Ramos (cell line): ENCODE measurements around the gene MLLT10.

Experiments
- in situ Hi-C: fragments of 300-500 bp; cut with MboI; formaldehyde crosslinking; loops from one replicate; pipeline ENCODE4 v1.14.3; 2022; ENCODE audit warnings: low sequenced_read_pairs; ENCODE audit not compliant: unreplicated experiment

MLLT10 gene

DNA sequence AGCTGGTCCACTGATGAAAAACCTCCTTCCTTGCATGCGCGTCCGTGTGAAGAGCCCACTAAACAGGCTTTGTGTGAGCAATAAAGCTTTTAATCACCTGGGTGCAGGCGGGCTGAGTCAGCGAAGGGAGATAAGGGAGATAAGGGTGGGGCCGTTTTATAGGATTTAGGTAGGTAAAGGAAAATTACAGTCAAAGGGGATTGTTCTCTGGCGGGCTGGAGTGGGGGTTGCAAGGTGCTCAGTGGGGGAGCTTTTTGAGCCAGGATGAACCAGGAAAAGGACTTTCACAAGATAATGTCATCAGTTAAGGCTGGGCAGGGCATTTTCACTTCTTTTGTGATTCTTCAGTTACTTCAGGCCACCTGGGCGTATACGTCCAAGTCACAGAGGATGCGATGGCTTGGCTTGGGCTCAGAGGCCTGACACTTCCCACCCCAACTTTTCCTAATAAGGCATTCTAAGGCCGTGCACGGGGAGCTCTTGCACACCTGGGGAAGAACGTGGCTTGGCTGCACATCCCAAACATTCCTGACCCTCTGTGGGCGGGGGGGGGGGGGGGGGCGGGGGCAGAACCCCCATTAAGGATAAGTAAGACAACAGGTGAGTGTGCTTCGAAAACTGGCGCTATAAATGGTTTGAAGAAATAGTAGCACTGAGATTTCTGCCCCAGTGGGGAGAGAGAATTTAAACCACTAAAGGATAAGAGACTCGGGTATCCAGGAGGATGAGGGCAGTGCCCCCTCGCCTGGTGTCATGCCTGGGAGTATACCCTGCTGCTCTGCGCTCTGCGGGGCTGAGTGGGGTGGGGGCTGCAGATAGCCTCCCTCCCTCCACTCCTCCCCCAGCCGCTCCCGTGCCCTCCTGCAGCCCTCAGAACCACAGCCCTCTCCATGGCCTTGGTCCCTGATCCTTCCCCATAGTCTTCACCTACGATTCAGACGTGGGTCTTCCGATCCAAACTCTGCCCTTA, 217.6 kb downstream of the MLLT10 start:
- in situ Hi-C loops: no loop called here

DNA sequence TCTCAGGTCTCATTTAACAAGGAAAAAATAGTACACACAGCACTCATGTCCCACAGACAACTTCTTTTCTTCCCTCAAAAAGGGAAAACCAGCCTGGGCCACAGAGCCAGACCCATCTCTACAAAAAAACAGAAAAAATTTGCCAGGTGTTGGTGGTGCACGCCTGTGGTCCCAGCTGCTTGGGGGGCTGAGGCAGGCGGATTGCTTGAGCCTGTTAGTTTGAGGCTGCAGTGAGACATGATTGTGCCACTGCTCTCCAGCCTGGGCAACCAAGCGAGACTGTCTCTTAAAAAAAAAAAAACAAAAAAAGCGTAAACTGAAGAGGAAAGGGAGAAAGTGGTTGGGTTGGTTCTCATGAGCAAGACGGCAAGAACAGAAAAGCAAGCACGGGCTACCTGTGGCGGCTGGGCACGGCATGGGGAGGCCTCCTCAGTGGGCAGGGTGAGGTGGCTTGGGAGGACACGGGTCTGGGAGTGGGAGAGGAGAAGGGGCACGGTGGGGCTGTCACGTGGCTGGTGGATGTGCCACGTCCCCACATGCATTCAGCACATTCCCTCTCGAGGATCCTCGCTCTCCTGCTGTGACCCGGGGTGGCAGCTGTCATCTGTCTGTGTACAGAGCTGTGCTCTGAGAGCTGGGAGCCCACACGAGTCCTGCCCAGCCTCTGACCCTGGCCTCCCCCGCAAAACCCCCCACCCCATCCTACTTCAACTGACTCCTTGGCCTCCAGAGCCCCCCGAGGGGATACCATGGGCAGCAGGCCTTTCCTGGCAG, 219.7 kb downstream of the MLLT10 start:
- in situ Hi-C loops: no loop called here

DNA sequence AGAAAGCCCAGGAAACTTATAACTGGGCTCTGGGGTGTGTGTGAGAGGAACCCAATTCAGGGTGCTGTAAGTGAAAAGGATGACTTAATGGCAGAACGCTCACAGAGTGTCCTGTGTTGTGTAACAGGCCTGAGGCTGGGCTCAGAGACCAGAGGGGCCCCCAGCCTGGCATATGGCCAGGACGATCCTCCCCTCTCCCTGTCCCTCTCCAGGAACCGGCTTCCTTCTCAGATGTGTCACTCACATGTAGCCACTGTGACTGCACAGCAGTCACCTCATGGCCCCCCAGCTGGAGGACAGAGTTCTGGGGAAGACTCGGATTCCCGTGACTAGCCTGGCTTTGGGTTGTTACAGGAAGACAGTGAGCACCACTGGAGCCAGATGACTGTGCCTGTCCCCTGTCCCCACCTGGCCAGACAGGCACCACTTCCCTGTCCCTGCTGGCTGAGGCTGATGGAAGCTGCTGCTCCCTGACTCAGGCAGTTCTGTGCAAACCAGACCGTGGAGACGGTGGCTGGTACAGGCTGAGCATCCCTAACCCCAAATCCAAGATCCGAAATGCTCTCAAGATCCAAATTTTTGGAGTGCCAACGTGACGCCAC, 220.5 kb downstream of the MLLT10 start:
- in situ Hi-C loops: no loop called here

DNA sequence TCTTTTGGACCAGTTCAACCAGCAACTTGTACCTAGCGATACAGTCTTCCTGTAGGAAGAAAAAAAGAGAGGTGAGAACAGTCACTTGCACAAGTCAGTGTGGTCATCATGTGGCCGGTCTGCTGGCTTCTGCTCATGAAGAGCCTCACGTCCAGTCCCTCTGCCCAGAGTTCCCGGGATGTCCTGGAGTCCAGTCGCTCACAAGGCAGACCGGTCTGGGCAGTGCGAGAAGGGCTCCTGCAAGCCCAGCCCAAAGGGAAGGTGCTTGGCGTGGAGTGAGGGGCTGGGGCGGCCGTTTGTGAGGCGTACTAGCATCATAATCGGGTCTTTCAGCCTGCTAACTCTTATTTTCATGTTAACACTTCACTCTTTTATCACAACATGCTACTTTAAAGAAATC, 222.7 kb downstream of the MLLT10 start:
- in situ Hi-C loops: no loop called here

DNA sequence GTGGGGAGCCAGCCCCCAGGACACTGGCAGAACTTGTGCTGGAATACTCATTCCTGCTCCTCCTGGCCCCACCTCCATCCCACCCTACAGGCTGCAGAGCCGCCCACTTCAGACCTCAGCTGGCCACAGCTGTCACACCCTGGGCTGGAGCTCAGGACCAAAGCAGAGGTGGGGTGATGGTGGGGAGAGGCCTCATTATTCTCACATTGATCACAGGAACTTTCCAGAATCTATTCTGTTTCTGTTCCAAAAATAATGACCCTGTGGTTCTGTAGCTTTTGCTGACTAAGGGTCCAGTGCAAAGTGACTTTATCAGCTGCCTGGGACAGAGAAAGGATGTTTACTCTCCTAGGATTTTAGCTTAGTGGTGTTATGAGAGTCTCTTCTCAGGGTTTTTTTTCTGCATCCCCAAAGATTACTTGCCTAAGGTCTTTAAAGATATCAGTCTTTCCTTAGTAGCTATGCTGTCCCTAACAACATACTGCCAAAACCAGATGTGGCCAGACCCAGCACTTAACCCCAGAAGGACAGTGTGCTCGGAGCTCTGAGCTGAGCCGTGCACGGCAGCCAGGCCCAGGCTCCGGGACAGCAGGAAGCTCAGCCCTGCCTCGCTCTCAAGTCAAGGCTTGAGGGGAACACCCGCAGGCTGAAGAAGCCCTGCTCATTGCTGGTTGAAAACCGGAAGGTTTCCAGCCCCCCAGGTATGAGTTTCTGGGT, 223.3 kb downstream of the MLLT10 start:
- in situ Hi-C loops: no loop called here

DNA sequence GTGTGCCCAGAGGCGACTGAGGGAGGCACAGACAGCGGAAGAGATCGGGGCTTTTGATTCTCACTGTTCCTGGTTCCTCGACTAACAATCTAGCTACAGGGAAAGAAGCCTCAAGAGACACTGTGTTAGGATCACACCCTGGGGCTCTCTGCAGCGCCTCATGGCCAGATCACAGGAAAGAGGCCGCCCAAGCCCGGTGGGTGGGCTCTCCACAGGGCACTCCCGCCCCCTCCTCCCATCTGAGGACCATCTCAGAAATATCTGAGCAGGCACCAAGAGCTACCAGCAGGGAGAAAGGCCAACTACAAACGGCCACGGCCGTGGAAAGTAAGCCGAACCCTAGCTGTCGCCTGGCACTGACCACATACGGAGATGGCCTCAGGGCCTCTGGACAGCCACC, 224.2 kb downstream of the MLLT10 start:
- in situ Hi-C loops: no loop called here

DNA sequence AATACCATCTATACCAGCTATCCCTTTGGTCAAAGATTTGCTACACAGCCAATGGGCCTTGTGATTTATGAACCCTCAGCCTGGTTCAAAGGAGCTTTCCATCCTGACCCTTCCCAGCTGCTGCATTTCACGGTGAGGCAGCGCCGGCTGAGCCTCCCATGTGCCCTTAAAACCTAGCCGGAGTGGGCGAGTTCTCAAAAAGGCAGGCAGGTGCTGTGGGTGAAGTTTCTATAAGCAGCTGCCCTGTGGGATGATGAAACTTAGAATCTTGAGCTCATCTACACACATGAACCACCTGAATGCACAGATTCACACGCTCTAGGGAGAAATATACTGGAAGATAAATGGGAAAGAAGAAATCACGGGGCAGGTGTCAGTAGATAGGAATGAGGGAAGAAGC, 224.7 kb downstream of the MLLT10 start:
- in situ Hi-C loops: no loop called here

DNA sequence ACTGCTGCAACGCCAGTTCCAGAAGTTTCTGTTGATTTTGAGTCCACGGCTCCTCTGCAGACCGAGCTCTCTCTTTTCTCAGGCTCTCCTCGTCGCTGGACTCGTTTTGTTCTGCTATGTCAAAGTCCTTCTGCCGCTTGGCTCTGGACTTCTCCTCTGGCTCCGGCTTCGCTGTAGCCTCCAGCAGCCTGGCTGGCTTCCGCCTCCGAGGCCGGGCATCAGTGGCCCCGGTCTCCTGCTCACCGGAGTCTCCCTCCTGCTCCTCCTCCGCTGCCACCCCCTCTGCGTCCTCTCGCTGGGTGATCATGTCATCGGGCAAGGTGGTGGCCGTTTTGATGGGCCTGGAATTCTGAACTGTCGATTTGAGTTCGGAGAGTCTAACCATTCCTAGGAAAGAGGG, 225.2 kb downstream of the MLLT10 start:
- in situ Hi-C loops: no loop called here

DNA sequence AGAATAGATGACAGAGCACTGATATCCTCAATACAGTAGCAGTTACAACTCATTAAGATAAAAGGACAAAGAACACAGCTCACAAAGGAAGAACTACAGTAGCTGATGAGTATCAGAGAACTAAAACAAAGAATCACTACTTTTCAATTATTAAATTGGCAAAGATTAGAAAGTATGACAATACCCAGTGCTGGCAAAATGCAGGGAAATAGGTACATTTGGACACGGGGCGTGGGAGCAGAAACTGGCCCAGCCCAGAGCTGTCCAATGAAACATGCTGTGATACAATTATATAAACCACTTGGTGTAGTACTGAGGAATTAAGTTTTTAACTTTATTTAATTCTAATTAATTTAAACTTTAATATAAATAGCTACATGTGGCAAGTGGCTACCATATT, 226.3 kb downstream of the MLLT10 start:
- in situ Hi-C loops: no loop called here

DNA sequence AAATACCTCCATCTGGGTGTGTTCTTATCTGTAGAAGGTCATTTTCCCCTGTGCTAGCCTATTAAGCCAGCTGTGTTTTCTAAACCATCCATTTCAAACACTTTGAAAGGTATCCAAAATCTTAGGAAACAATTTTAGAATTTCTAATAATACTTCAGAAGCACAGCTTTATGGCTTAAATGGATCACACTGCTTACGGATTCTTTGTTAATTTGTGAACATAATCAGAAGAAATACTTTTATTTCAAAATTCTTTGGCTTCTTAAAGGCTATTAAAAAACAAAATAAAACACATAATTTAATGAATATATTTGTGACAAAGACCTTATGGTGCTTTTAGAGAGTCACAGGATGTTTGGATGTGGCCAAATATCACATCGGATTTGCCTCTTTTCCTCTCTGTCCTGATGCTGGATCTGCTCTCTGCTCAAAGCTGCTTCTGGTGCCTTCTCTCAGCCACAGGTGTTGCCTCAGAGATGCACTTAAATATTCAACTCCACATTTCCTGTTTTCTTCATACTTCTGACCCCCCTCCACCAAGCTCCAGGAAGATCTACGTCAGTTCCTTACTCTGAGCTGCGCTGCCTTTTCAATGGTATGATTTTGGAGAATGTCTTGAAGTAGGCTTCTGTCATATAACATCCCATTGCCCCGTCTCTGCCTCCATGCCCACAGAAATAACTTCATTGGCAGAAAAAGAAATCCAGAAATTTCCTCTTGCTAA, 230.6 kb downstream of the MLLT10 start:
- in situ Hi-C loops: no loop called here

DNA sequence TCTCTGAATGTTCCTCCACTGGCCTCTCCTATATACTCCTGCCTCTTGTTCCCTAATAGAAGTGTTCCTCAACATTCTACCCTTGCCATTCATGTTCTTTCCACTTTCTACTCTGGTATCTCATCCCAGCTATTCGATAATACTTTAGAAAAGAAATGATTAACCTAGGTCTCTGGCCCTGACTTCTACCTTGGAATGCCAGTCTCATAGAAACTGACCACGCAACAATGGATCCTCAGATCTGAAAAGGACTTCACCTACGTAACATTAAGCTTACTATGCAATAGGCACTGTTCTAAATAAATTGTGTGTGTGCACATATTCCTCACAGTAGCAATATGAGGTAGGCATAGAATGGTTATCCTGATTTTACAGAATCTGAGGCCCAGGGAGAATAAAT, 235.0 kb downstream of the MLLT10 start:
- in situ Hi-C loops: no loop called here

DNA sequence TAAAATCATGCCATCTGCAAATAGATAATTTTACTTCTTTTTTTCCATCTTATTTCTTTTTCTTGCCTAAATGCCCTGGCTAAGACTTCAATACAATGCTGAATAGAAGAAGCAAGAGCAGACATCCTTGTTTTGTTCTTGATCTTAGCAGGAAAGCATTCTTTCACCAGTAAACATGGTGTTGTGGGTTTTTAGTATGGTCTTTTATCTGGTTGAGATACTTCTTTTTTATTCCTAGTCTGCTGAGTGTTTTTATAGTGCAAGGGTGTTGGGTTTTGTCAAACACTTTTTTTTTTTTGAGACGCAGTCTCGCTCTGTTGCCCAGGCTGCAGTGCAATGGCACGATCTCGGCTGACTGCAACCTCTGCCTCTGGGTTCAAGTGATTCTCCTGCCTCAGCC, 237.2 kb downstream of the MLLT10 start:
- in situ Hi-C loops: no loop called here

DNA sequence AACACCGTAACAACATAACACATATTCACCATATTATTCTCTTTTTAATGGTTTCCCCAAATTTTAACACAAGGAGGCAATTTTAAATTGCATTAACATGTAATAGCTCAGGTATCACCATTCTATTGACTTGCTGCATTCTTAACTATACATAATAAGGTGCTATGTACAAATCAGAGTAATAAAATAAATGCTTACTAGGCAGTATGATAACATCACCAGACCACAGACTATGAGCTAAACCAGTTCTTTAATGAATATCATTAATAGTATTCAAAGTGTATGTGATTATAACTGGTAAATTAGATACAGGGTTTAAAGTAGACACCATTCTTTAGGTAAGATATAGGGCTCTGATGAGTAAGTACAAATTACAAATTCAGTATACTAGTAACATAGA, 242.9 kb downstream of the MLLT10 start:
- in situ Hi-C loops: no loop called here

DNA sequence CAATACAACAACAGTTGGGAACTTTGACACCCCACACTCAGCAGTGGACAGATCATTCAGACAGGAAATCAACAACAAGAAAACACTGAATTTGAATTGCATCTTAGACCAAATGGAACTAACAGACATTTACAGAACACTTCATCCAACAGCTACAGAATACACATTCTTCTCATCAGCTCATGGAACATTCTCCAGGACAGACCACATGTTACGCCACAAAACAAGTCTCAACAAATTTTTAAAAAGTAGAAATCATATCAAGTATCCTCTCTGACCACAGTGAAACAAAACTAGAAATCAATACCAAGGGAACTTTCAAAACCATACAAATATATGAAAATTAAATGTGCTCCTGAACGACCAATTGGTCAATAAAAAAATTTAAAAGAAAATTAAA, 257.2 kb downstream of the MLLT10 start:
- in situ Hi-C loops: no loop called here
